Esophagus muscularis mucosa (tissue), 4 donors: ENCODE data around the gene RASSF1. TPM values are rescaled to one million over a fixed set of nuclear protein-coding genes. Genes with fewer than 3 reads are reported as not detected.

Experiments
- DNase-seq: peaks from one replicate; pipeline ENCODE4 v3.0.0-alpha.2; 2017; ENCODE audit errors: extremely low spot score
- H3K27ac ChIP-seq, 4 donors: fragments of 200-600 bp; sonication (generic); replicated peaks in 1 of 4; 1 replicate in 3 of 4; 2 replicates in 1 of 4; pipeline ENCODE4 v1.5.1; 2016 to 2019; ENCODE audit warnings: mild to moderate bottlenecking in 1 of 4
- H3K27me3 ChIP-seq, 4 donors: fragments of 200-600 bp; sonication (generic); one replicate each; pipeline versions ENCODE4 v1.5.1 to v1.6.0; 2016 to 2019
- H3K36me3 ChIP-seq, 4 donors: fragments of 200-600 bp; sonication (generic); one replicate each; pipeline ENCODE4 v1.5.1; 2016 to 2019
- H3K4me1 ChIP-seq, 4 donors: fragments of 200-600 bp; sonication (generic); one replicate each; pipeline ENCODE4 v1.5.1; 2016 to 2019
- H3K4me3 ChIP-seq, 4 donors: fragments of 200-600 bp; sonication (generic); 1 replicate in 2 of 4; 2 replicates in 2 of 4; pipeline ENCODE4 v1.5.1; 2016 to 2019; ENCODE audit warnings: mild to moderate bottlenecking in 4 of 4, moderate library complexity in 1 of 4
- H3K9me3 ChIP-seq, 4 donors: fragments of 200-600 bp; sonication (generic); 1 replicate in 3 of 4; 2 replicates in 1 of 4; pipeline ENCODE4 v1.5.1; 2016 to 2019
- EP300 ChIP-seq: sonication (generic); formaldehyde crosslinking; IDR thresholded peaks from one replicate; pipeline ENCODE4 v1.6.1; 2017; ENCODE audit warnings: antibody characterized with exemption
- POLR2A ChIP-seq: fragments of 450-650 bp; IDR thresholded peaks from one replicate; pipeline ENCODE4 v1.6.1; 2017; ENCODE audit warnings: antibody characterized with exemption, moderate library complexity, mild to moderate bottlenecking, low read depth
- POLR2AphosphoS5 ChIP-seq, 2 donors: sonication (generic); formaldehyde crosslinking; IDR thresholded peaks; one replicate each; pipeline ENCODE4 v1.6.1; 2017; ENCODE audit warnings: antibody characterized with exemption in 2 of 2
- WGBS: methylation state at CpG from one replicate; pipeline ENCODE4 v1.1.5; 2018; 5-methylcytosine and 5-hydroxymethylcytosine counted together
- intact Hi-C: fragments of 100-400 bp; cut with DNase I; formaldehyde crosslinking; loops from one replicate; pipeline ENCODE4 v1.15.1; 2023
- total RNA-seq, 4 donors: library from RNA; depleted of rRNA; stranded (reverse); fragments of >200 nt; gene quantifications; one replicate each; pipeline versions ENCODE4 v1.1.0 to v1.2.1, GENCODE V29; 2016
- TF ChIP-seq, protein P1 (sequence below), 3 experiments: fragments of 200-600 bp in 2 of 3; fragments of 450-650 bp in 1 of 3; sonication (generic) in 2 of 3; IDR thresholded peaks; one replicate each; pipeline ENCODE4 v1.5.1; 2017 to 2019; ENCODE audit warnings: antibody characterized with exemption in 3 of 3, mild to moderate bottlenecking in 2 of 3, moderate library complexity in 1 of 3

RASSF1 gene
- total RNA-seq, 4 donors from 2014 or later, result 28.7 to 44.2 (median 33.2) TPM

- H3K27me3 ChIP-seq, result no peaks in the 10 kb centered on the region
- 94% methylated on average over 19 of the region's 19 CpGs for WGBS
- H3K9me3 ChIP-seq, result no peaks in the 10 kb centered on the region
- H3K4me1 ChIP-seq, result peaks cover 65 to 70% (median 67%) of the 10 kb centered on the region in 4 donors
- intact Hi-C loops, result no loop called here
- DNase-seq, result no peak
- no peak overlapping the region for H3K27ac ChIP-seq
- TF ChIP-seq, protein P1, sequence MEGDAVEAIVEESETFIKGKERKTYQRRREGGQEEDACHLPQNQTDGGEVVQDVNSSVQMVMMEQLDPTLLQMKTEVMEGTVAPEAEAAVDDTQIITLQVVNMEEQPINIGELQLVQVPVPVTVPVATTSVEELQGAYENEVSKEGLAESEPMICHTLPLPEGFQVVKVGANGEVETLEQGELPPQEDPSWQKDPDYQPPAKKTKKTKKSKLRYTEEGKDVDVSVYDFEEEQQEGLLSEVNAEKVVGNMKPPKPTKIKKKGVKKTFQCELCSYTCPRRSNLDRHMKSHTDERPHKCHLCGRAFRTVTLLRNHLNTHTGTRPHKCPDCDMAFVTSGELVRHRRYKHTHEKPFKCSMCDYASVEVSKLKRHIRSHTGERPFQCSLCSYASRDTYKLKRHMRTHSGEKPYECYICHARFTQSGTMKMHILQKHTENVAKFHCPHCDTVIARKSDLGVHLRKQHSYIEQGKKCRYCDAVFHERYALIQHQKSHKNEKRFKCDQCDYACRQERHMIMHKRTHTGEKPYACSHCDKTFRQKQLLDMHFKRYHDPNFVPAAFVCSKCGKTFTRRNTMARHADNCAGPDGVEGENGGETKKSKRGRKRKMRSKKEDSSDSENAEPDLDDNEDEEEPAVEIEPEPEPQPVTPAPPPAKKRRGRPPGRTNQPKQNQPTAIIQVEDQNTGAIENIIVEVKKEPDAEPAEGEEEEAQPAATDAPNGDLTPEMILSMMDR (IDR thresholded peaks at IDR 0.05), result no peak
- TF ChIP-seq POLR2AphosphoS5 (IDR thresholded peaks at IDR 0.05) (no peak), EP300 (no peak), POLR2A (no peak)
- peaks cover 24 to 50% (median 39%) of the 10 kb centered on the region in 4 donors for H3K36me3 ChIP-seq
- no peak overlapping the region for H3K4me3 ChIP-seq
Measured at GRCh38 chr3:50331364-50331907, 9.2 kb downstream of the RASSF1 start.

GRCh38 chr3:50330330-50330729 lies 10.3 kb downstream of the RASSF1 start:
- 94% methylated on average over 6 of the region's 10 CpGs for WGBS
- Histone ChIP-seq H3K27me3 (no peaks in the 10 kb centered on the region), H3K9me3 (no peaks in the 10 kb centered on the region), H3K27ac (no peak overlapping the region), H3K4me3 (no peak overlapping the region), H3K4me1 (peaks cover 54 to 70% (median 65%) of the 10 kb centered on the region in 4 donors), H3K36me3 (peaks cover 34 to 61% (median 50%) of the 10 kb centered on the region in 4 donors)
- intact Hi-C loops, result no loop called here
- no peak for DNase-seq
- TF ChIP-seq, protein P1 (IDR thresholded peaks at IDR 0.05), result no peak
- no peak for TF ChIP-seq EP300
- no peak for TF ChIP-seq POLR2A
- TF ChIP-seq POLR2AphosphoS5 (IDR thresholded peaks at IDR 0.05), result no peak

GRCh38 chr3:50327943-50328691 lies 12.5 kb downstream of the RASSF1 start, which contains the start of gene TUSC2:
Gene TUSC2 (minus strand): TSS chr3:50328223. CDS start chr3:50328099, 124 bp downstream.
- Histone ChIP-seq H3K4me1 (peaks cover 48 to 68% (median 62%) of the 10 kb centered on the region in 4 donors), H3K9me3 (no peaks in the 10 kb centered on the region), H3K36me3 (peaks cover 34 to 67% (median 56%) of the 10 kb centered on the region in 4 donors), H3K27ac (peak within 1 kb of the TSS; percentile 83 to 93 (median 92)), H3K4me3 (peak within 1 kb of the TSS; percentile 85 to 100 (median 98)), H3K27me3 (no peaks in the 10 kb centered on the region)
- DNase-seq, result peak; percentile 99
- intact Hi-C loops, result no loop called here
- WGBS, result 9% methylated on average over 15 of the region's 55 CpGs
- TF ChIP-seq, protein P1 (IDR thresholded peaks at IDR 0.05), result peak in 1 of 3 experiments; percentile 20
- TF ChIP-seq POLR2A, result peak; percentile 62
- no peak for TF ChIP-seq EP300
- TF ChIP-seq POLR2AphosphoS5 (IDR thresholded peaks at IDR 0.05), result peak; percentile 96 to 97

- Histone ChIP-seq H3K4me1 (peaks cover 38 to 68% (median 60%) of the 10 kb centered on the region in 4 donors), H3K27ac (peak overlapping the region; percentile 83 to 93 (median 92)), H3K27me3 (no peaks in the 10 kb centered on the region), H3K36me3 (peaks cover 34 to 57% (median 52%) of the 10 kb centered on the region in 4 donors), H3K4me3 (peak overlapping the region; percentile 85 to 100 (median 98)), H3K9me3 (no peaks in the 10 kb centered on the region)
- no peak for DNase-seq
- WGBS, result 66% methylated on average over 4 of the region's 4 CpGs
- TF ChIP-seq POLR2AphosphoS5 (IDR thresholded peaks at IDR 0.05) (no peak), POLR2A (no peak), EP300 (no peak)
- TF ChIP-seq, protein P1 (IDR thresholded peaks at IDR 0.05), result no peak
- intact Hi-C loops, result no loop called here
Measured at GRCh38 chr3:50327129-50327528, 13.5 kb downstream of the RASSF1 start.
